ENCODE measurements around the gene GOT2. TPM values are rescaled to one million over a fixed set of nuclear protein-coding genes. Genes with fewer than 3 reads are reported as not detected.
"Not testable (repeated sequence)": the region's sequence is repeated elsewhere in the genome, so short reads cannot be mapped to it uniquely, and the experiment has no call there.

Gene GOT2
- polyA plus RNA-seq, 3 donors from 2014 or later = 47.1 to 87.0 (median 64.9) TPM

GRCh38 chr16:58692450-58692849 is 41.7 kb downstream of the GOT2 start:
- H3K27ac Mint-ChIP-seq = no peak overlapping the region
- H3K4me3 Mint-ChIP-seq = no peak overlapping the region
- DNase-seq = no peak
- H3K36me3 Mint-ChIP-seq = peaks cover 3 to 14% (median 4%) of the 10 kb centered on the region in 3 donors
- H3K27me3 Mint-ChIP-seq (ENCODE audit: low read depth in 3 of 3) = peaks cover 4 to 7% (median 5%) of the 10 kb centered on the region in 3 donors
- H3K4me1 Mint-ChIP-seq = no peaks in the 10 kb centered on the region
- no peaks in the 10 kb centered on the region for H3K9me3 Mint-ChIP-seq

GRCh38 chr16:58686985-58687706 is 47.0 kb downstream of the GOT2 start:
- H3K36me3 Mint-ChIP-seq; H3K9me3 Mint-ChIP-seq; H3K27ac Mint-ChIP-seq; DNase-seq; H3K27me3 Mint-ChIP-seq (ENCODE audit: low read depth in 3 of 3): not testable (repeated sequence)
- H3K4me1 Mint-ChIP-seq = peaks cover 18 to 21% of the 10 kb centered on the region in 2 donors
- peak overlapping the region in 1 of 5 donors; percentile 10 for H3K4me3 Mint-ChIP-seq

- no peaks in the 10 kb centered on the region for H3K9me3 Mint-ChIP-seq
- DNase-seq = no peak
- peak overlapping the region in 1 of 6 donors; percentile 66 for H3K27ac Mint-ChIP-seq
- peaks cover 0 to 5% (median 3%) of the 10 kb centered on the region in 3 donors for H3K36me3 Mint-ChIP-seq
- peak overlapping the region; percentile 87 to 95 (median 91) for H3K4me3 Mint-ChIP-seq
- H3K27me3 Mint-ChIP-seq (ENCODE audit: low read depth in 3 of 3) = peaks cover 0 to 9% (median 4%) of the 10 kb centered on the region in 3 donors
- H3K4me1 Mint-ChIP-seq = peaks cover 21% of the 10 kb centered on the region in 2 donors
These were observed 49.0 kb downstream of the GOT2 start for GRCh38 chr16:58685084-58685449.

GRCh38 chr16:58684354-58685083 is 49.6 kb downstream of the GOT2 start, which contains the start of gene SLC38A7:
SLC38A7 (minus strand) TSS chr16:58684770; CDS start chr16:58680126, 4,644 bp downstream.
- H3K27ac Mint-ChIP-seq = peak within 1 kb of the TSS; percentile 34 to 87 (median 73)
- peak within 1 kb of the TSS; percentile 87 to 95 (median 91) for H3K4me3 Mint-ChIP-seq
- peak; percentile 58 to 62 (median 61) for DNase-seq

GRCh38 chr16:58684001-58684353 is 50.1 kb downstream of the GOT2 start:
- DNase-seq = no peak
- peak overlapping the region; percentile 87 to 95 (median 91) for H3K4me3 Mint-ChIP-seq
- H3K27ac Mint-ChIP-seq = peak overlapping the region; percentile 6 to 87 (median 73)

More at GRCh38 chr16:58684354-58685083, 49.6 kb downstream of the GOT2 start, which contains the start of gene SLC38A7:
- H3K27me3 Mint-ChIP-seq (ENCODE audit: low read depth in 3 of 3) = peaks cover 0 to 6% (median 4%) of the 10 kb centered on the region in 3 donors
- no peaks in the 10 kb centered on the region for H3K9me3 Mint-ChIP-seq
- H3K36me3 Mint-ChIP-seq = peaks cover 0 to 5% (median 2%) of the 10 kb centered on the region in 3 donors
- H3K4me1 Mint-ChIP-seq = peaks cover 21% of the 10 kb centered on the region in 2 donors

GRCh38 chr16:58679763-58680162 is 54.4 kb downstream of the GOT2 start:
- DNase-seq = no peak
- Mint-ChIP-seq H3K27me3 (ENCODE audit: low read depth in 3 of 3) (peaks cover 0 to 2% (median 0%) of the 10 kb centered on the region in 3 donors), H3K36me3 (peaks cover 6 to 16% (median 7%) of the 10 kb centered on the region in 3 donors), H3K4me3 (no peak overlapping the region), H3K27ac (no peak overlapping the region), H3K4me1 (peaks cover 18% of the 10 kb centered on the region in 2 donors), H3K9me3 (no peaks in the 10 kb centered on the region)

More at GRCh38 chr16:58684001-58684353, 50.1 kb downstream of the GOT2 start:
- H3K36me3 Mint-ChIP-seq = peaks cover 0 to 9% (median 0%) of the 10 kb centered on the region in 3 donors
- no peaks in the 10 kb centered on the region for H3K9me3 Mint-ChIP-seq
- peaks cover 21% of the 10 kb centered on the region in 2 donors for H3K4me1 Mint-ChIP-seq
- peaks cover 0 to 5% (median 4%) of the 10 kb centered on the region in 3 donors for H3K27me3 Mint-ChIP-seq (ENCODE audit: low read depth in 3 of 3)

GRCh38 chr16:58678716-58679115 is 55.4 kb downstream of the GOT2 start:
- DNase-seq = no peak
- Mint-ChIP-seq H3K27me3 (ENCODE audit: low read depth in 3 of 3) (peaks cover 0 to under 1% (median 0%) of the 10 kb centered on the region in 3 donors), H3K4me3 (no peak overlapping the region), H3K9me3 (no peaks in the 10 kb centered on the region), H3K36me3 (peaks cover 6 to 18% (median 7%) of the 10 kb centered on the region in 3 donors), H3K4me1 (peaks cover 7 to 10% of the 10 kb centered on the region in 2 donors), H3K27ac (no peak overlapping the region)

- Mint-ChIP-seq H3K27ac (no peak overlapping the region), H3K36me3 (peaks cover 6 to 18% (median 7%) of the 10 kb centered on the region in 3 donors), H3K27me3 (ENCODE audit: low read depth in 3 of 3) (no peaks in the 10 kb centered on the region), H3K9me3 (no peaks in the 10 kb centered on the region), H3K4me1 (peaks cover 3 to 5% of the 10 kb centered on the region in 2 donors), H3K4me3 (no peak overlapping the region)
- DNase-seq = no peak
These were observed 55.8 kb downstream of the GOT2 start for GRCh38 chr16:58678269-58678668.

GRCh38 chr16:58670946-58671583 is 63.1 kb downstream of the GOT2 start:
- H3K4me3 Mint-ChIP-seq = no peak overlapping the region

GRCh38 chr16:58670177-58670576 is 63.9 kb downstream of the GOT2 start:
- no peaks in the 10 kb centered on the region for H3K9me3 Mint-ChIP-seq
- no peaks in the 10 kb centered on the region for H3K4me1 Mint-ChIP-seq
- no peaks in the 10 kb centered on the region for H3K27me3 Mint-ChIP-seq (ENCODE audit: low read depth in 3 of 3)
- no peak for DNase-seq
- H3K36me3 Mint-ChIP-seq = peaks cover 0 to 25% (median 7%) of the 10 kb centered on the region in 3 donors
- H3K27ac Mint-ChIP-seq = no peak overlapping the region
- H3K4me3 Mint-ChIP-seq = no peak overlapping the region

More at GRCh38 chr16:58670946-58671583, 63.1 kb downstream of the GOT2 start:
- Mint-ChIP-seq H3K27me3 (ENCODE audit: low read depth in 3 of 3) (no peaks in the 10 kb centered on the region), H3K4me1 (no peaks in the 10 kb centered on the region), H3K27ac (peak overlapping the region in 1 of 6 donors; percentile 20), H3K36me3 (peaks cover 0 to 27% (median 7%) of the 10 kb centered on the region in 3 donors), H3K9me3 (no peaks in the 10 kb centered on the region)
- no peak for DNase-seq

GRCh38 chr16:58665200-58665599 is 68.9 kb downstream of the GOT2 start:
- Mint-ChIP-seq H3K27me3 (ENCODE audit: low read depth in 3 of 3) (peaks cover 0 to 2% (median 0%) of the 10 kb centered on the region in 3 donors), H3K36me3 (peaks cover 0 to 12% (median 4%) of the 10 kb centered on the region in 3 donors), H3K4me3 (no peak overlapping the region), H3K9me3 (peaks cover 0 to 1% (median 0%) of the 10 kb centered on the region in 6 donors), H3K4me1 (no peaks in the 10 kb centered on the region), H3K27ac (no peak overlapping the region)
- no peak for DNase-seq

- Mint-ChIP-seq H3K36me3 (no peaks in the 10 kb centered on the region), H3K27me3 (ENCODE audit: low read depth in 3 of 3) (peaks cover 0 to 4% (median 2%) of the 10 kb centered on the region in 3 donors), H3K27ac (no peak overlapping the region), H3K4me1 (no peaks in the 10 kb centered on the region), H3K9me3 (peaks cover 0 to 1% (median 0%) of the 10 kb centered on the region in 6 donors), H3K4me3 (no peak overlapping the region)
- DNase-seq = peak in 2 of 3 donors; percentile 10 to 23
These were observed 72.8 kb downstream of the GOT2 start for GRCh38 chr16:58661199-58661830.

GRCh38 chr16:58659911-58660310 is 74.2 kb downstream of the GOT2 start:
- H3K27me3 Mint-ChIP-seq (ENCODE audit: low read depth in 3 of 3); H3K36me3 Mint-ChIP-seq; DNase-seq; H3K4me3 Mint-ChIP-seq; H3K4me1 Mint-ChIP-seq; H3K27ac Mint-ChIP-seq; H3K9me3 Mint-ChIP-seq: not testable (repeated sequence)
